NCI-H128 (cell line): ENCODE results near the gene BICDL2.
"Not testable (repeated sequence)": the region's sequence is repeated elsewhere in the genome, so short reads cannot be mapped to it uniquely, and the experiment has no call there.

Experiments
- DNase-seq: peaks from one replicate; lab custom pipeline; 2025; ENCODE audit not compliant: unreplicated experiment; lab: John Stamatoyannopoulos, UW

BICDL2 gene

DNA sequence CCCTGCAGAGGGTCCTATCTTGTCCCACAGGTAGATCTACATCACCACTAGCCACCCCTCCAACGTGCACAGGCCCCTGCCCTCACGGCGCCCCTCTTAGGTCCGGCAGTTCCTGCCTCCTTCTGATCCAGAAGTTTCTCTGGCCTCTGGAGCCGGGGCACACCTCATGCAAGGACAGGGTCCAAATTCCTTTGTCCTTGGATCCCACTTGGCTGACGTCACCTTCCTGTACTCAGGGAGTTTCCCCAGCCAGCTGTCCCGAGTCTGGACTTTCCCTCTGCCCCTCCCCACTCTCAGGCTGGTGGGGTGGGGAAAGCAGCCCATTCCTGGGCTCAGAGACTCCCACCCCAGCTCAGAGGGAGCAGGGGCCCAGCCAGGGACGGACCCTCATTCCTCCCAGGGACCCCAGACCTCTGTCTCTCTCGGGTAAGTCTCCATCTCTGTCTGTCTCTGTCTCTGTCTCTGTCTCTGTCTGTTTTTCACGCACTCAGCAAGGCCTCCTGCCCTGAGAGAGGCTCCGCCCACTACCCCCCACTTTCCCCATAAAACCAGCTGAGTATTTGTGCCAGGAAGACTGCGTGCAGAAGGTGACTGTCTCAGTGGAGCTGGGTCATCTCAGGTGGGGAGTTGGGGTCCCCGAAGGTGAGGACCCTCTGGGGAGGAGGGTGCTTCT, 28.5 kb upstream of the BICDL2 start, which contains the start of gene IL32:
Gene IL32, plus strand, starts transcription at position 572 of the 673 bp plus-strand sequence. CDS start 172 bp downstream, outside the sequence.
- DNase-seq, result no peak

DNA sequence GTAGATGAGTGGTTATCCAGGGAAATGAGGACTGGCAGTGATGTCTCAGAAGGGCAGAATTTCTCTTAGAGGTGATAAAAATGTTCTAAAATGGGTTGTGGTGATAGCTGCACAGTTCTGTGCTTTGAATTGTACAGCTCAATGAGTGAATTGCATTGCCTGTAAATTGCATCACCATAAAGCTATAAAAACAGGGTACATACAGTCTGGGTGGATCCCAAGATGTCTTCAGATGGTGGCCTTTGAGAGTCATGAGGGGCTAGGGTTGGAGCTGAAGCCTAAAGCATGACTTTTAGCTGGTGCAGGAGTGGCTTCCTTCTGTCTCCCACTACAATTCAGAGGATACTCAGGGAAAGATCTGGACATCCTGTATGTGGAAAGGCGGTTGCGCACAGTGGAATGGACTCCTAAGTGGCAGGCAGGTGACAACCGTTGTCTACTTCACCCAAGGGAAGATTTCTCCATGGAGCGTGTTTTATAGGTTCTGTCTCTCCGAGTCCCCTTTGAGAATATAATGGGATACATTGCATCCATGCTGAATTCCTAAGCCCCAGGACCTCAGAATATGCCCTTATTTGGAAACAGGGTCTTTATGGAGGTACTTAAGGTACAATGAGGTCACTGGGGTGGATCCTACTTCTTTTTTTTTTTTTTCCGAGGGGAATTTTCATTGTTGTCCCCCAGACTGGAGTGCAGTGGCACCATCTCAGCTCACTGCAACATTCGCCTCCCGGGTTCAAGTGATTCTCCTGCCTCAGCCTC, 27.1 kb upstream of the BICDL2 start:
- no peak for DNase-seq

DNA sequence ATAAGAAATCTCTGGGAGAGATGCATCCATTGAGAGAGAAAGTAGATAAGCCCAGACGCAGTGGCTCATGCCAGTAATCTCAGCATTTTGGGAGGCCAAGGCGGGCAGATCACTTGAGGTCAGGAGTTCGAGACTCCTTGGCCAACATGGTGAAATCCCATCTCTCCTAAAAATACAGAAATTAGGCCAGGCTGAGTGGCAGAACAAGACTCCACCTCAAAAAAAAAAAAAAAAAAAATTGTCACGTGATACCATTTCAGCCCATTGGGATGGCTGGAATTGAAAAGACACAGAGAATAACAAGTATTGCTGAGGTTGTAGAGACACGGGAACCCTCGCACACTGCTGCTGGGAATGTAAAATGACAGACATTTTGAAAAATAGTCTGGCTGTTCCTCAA, 25.8 kb upstream of the BICDL2 start:
- no peak for DNase-seq

DNA sequence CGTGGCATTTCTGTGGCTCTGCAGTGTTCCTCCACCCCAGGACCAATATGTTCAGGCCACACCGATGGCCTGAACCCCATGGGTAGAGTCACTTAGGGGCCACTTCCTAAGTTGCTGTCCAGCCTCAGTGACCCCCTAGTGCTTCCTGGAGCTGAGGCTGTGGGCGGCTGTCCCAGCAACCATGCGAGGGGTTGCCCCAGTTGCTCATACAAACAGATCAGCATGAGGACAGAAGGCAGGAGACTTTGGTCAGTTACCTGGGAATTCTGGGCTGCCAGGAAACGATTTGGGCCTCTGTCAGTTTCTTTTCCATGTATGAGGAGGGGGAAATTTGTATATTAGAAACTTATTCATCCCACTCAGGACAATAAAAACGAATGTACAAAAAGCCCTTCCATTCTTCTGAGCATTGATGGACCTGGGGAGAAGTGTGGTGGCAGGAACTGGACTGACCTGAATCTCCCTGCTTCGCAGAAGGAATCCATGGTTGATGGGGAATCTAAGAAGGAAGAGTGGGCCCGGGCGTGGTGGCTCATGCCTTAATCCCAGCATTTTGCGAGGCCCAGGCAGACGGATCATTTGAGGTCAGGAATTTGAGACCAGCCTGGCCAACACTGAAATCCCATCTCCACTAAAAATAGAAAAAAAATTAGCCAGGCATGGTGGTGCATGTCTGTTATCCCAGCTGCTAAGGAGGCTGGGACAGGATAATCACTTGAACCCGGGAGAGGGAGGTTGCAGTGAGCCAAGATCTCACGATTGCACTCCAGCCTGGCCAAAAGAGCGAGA, 23.8 kb upstream of the BICDL2 start:
- DNase-seq, result no peak

DNA sequence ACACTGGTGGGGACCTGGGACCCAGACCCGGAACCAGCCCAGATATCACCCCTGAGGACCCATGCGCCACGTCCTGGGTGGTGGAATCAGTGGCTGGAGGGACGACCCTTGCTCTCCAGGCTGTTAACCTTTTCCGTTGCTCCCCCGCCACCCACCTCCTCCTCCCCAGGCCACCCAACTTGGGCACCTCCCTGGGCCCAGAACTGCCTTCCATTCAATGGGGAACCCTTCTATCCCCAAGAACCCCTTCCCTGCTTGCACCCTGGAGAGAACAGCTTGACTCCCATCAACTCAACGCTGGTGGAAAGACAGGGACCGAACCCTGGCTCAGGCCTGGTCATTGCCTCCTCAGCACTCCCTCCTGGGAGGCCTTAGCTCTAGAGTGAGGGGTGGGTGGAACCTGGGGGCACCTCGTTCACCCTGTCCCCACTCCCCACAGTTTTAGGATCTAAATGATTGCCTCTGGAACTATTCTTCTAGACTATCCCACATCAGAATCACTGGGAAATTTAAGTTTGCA, 23.0 kb upstream of the BICDL2 start:
- DNase-seq, result no peak

DNA sequence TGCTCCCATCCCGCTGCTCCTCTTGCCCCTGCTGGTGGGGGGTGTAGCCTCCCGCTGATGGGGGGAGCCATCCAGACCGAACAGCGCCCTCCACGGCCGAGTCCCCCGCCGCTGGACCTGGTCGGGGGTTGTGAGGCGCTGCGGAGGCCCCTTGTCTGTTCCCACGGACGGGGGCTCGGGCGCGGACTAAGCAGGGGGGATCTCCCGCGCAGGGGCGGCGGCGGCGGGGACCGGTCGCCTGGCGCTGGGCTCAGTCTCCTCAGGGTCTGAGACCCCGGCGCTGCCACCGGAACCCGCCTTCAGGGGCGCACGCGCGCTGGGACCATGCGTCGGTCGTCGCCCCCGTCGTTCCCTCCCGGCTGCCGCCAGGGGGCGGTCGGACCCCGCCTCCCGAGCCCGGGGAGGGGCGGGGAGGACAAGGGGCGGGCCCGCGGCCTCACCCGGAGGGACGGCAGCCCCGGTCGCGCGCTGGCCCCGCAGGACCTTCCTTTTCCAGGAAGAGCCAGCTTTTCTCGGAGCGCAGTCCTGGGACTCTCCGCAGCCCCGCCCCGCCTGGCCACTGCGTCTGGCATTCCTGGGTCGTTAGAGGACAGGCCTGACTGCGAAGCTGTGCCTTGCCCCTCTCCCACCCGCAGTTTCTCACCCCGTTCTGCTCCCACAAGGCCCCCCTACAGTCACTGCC, 22.4 kb upstream of the BICDL2 start:
- DNase-seq, result peak; percentile 32

DNA sequence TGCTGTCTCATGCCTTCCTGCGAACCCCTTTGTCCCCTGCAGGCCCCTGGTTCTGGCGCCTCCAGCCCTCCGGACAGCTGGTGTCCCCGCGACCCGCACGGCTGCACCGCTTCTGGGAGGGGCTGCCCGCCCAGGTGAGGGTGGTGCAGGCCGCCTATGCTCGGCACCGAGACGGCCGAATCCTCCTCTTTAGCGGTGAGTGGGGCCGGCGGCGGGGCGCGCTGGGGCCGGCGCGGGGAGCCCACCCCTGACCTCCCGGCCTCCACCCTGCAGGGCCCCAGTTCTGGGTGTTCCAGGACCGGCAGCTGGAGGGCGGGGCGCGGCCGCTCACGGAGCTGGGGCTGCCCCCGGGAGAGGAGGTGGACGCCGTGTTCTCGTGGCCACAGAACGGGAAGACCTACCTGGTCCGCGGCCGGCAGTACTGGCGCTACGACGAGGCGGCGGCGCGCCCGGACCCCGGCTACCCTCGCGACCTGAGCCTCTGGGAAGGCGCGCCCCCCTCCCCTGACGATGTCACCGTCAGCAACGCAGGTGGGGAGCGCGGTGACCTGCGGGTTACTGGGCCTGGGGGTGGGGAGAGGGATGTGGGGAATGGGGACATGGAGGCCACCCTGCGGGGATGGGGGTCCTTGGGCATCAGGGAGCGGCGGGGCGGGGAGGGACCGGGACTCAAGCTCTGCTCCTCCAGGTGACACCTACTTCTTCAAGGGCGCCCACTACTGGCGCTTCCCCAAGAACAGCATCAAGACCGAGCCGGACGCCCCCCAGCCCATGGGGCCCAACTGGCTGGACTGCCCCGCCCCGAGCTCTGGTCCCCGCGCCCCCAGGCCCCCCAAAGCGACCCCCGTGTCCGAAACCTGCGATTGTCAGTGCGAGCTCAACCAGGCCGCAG, 21.6 kb upstream of the BICDL2 start:
- no peak for DNase-seq

DNA sequence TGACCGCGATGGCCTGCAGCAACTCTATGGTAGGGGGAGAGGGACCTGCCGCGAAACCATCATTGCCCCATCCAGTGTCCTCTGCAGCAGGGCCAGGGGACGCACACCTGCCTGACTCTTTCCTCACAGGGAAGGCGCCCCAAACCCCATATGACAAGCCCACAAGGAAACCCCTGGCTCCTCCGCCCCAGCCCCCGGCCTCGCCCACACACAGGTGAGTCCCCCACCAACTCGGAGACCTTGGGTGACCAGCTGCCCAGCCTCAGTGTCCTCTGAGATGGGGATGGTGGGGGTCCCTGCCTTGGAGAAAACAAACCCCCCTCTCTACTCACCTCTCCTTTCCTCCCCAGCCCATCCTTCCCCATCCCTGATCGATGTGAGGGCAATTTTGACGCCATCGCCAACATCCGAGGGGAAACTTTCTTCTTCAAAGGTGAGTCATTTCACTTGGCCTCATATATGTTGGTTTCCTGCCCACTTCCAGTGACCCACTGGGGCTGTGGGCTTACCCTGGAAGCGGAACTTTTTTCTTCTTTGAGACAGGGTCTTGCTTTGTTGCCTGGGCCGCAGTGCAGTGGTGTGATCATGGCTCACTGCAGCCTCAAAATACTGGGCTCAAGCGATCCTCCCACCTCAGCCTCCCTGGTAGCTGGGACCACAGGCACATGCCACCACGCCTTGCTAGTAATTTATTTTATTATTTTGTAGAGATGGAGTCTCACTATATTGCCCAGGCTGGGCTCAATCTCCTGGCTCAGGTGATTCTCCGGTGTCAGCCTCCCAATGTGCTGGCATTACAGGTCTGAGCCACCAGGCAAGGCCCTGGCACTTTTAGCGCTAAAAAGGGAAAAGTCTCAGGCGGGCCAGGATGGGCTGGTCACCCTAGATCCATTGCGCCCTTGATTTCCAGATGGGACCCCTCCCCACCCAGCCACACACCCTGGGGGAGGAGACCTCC, 20.7 kb upstream of the BICDL2 start:
- DNase-seq, result no peak

DNA sequence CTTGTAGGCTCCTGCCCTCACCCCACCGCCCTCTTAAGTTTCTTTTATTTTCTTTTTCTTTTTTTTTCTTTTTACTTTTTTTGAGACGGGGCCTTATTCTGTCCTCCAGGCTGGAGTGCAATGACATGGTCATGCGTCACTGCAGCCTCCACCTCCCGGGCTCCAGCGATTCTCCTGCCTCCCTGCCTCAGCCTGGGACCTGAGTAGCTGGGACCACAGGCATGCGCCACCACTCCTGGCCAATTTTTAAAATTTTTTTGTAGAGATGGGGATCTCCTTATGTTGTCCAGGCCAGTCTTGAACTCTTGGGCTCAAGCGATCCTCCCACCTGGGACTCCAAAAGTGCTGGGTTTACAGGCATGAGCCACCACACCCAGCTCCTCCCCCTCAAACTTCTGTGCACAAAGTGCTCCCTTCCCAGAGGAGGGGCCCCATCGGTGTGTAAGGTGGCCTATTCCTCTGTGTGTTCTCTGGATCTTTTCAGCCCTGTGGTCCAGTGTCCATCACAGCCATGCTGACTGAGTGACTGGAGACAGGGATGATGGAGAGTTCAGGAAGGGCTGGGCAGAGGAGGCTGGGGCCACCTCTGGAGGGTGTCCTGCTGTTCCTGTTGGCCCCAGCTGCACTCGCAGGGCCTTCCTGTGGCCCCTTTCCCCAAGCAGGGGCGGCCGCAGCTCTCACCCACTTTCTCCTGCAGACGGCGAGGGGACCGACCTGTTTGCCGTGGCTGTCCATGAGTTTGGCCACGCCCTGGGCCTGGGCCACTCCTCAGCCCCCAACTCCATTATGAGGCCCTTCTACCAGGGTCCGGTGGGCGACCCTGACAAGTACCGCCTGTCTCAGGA, 19.8 kb upstream of the BICDL2 start:
- no peak for DNase-seq

DNA sequence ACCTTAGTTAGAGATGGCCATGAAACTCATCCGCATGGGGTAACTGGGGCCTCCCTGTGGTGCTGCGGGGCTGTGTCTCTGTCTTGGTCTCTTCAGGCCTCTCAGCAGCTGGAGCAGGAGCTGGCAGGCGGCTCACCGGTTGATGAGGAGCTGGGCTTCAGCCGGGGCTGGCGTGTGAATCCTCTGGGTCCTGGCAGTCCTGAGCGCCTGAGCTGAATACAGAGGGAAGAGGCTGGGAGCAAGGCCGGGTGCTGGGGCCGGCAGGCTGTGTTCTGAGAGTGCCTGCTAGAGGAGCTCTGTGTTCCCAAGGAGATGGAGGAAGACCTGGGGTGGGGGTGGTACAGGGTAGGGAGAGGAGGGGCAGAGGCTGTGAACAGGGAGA, 19.0 kb upstream of the BICDL2 start:
- not testable (repeated sequence) for DNase-seq

DNA sequence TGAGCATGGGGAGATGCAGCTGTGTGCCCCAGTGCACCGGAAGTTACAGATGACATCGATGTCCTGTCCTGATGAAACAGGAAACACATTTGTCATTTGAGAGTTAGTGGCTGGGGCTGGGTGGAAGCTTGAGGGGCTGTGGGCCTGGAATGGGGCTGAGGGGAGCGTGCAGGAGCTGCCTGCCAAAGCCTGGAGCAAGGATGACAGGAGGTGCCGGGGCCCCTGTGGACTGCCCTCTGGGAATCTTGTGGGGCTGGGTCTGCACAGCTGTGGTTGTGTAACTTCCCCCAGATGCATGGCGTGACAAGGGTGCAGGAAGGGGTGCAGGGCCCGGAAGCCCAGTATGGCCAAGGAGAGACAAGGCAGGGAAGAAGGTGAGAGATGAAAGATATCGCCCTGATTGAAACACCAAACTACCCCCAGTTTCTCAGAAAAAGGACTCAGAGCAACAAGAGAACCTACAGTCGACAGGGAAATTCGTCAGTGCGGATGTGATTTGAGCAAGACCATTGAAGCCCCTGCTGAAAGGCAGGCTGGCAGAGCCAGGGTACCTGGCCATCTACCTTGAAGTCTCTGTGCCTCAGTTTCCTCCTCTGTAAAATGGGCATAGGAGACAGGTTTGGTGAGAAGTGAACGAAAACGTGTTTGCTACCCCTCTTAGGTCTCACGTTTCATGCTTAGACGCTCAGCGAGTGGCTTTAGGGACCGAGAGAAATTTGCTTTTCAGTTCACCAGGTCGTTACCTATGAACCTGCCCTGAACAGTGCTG, 18.4 kb upstream of the BICDL2 start:
- no peak for DNase-seq

DNA sequence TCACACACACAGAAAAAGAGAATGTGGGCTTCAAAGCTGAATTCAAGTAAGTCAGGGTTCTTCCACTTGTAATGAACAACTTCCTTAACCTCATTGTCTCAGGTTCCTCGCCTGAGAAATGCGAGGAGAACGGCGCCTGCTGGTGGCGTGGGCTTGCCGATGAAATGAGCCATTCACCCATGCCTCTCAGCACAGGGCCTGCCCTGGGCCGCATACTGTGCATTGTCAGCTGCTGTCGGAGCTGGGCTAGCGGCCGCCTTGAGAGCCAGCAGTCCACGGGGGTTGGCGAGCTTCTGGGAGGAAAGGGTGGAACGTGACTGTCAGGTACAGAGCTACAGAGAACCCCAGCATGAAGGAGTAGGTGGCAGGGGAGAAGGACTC, 16.6 kb upstream of the BICDL2 start:
- DNase-seq, result not testable (repeated sequence)

DNA sequence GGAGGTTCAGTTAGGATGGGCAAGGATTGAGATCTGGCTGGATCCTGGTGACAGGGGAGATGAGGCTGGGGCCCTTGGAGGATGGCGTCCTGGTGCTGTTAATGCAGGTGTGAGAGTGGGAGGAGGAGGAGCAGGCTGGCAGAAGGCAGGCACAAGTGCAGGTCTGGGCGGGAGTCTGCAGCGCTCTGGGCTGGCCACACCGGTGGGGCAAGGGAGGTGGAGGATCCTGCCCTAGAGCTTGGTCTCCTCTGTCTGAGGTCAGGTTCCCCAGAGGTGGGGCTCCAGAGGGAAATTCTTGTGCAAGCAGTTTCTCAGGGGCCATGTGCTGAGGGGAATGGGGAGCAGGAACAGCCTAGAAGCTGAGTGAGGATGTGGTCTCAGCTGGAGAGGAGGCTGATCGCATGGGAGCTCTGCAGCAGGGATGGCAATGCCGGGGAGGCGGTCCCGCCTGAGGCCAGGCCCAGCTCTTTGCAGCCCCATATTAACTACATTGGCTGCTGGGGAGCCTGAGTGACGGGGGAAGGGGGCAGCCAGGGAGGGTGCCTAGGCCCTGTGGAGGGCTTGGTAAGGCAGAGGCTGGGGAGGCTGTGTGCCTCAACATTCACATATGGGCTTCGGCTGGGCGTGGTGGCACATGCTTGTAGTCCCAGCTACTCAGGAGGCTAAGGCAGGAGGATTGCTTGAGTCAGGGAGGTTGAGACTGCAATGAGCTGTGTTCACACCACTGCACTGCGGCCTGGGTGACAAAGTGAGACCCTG, 16.0 kb upstream of the BICDL2 start:
- not testable (repeated sequence) for DNase-seq

DNA sequence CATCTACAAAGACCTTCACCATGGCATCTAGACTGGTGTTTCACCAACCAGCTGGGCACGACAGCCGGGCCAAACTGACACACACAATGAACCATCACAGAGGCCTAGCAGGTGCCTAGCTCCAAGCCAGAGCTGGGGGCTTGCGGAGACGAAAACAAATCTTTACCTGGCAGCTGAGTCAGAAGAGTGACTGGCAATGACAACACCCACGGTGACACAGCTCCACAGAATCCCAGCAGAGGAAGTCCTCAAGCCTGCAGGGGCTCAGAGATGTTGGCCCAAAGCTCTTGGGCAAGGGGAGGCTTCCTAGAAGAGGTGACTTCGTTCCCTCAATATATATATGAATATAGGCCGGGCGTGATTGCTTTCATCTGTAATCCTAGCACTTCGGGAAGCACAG, 14.8 kb upstream of the BICDL2 start:
- DNase-seq, result no peak

DNA sequence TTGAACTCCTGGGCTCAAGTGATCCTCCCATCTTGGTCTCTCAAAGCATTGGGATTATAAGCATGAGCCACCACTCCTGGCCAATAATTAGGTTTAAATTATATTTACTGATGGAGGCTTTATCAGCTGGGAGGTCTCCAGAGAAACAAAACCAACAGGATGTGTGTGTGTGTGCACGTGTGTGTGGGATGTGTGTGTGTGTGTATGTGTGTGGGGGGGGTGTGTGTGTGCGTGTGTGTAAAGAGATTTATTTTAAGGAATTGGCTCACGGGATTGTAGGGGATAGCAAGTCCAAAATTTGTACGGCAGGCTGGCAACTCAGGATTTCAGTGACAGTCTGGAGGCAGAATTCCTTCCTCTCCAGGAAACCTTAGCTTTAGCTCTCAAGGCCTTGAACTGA, 14.3 kb upstream of the BICDL2 start:
- no peak for DNase-seq

DNA sequence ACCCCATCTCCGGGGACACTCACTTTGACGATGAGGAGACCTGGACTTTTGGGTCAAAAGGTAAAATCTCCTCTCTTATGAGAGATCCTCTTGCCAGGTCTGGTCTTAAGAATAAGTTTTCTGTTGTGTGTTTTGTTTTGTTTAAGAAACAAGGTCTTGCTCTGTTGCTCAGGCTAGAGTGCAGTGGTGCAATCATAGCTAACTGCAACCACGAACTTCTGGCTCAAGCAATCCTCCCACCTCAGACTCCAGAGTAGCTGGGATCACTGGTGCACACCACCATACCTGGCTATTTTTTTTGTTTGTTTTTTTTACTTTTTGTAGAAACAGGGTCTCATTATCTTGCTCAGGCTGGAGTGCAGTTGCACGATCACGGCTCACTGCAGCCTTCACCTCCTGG, 13.7 kb upstream of the BICDL2 start:
- no peak for DNase-seq
